Stimulated activated CD4-positive, alpha-beta T cell treated with anti-CD3 and anti-CD28 coated beads, Interleukin-12 subunit alpha, Interleukin-12 subunit beta, amount 100 ng/mL, for 4 hours (primary cell): ENCODE measurements around the gene AIFM3.
"Not testable (repeated sequence)": the region's sequence is repeated elsewhere in the genome, so short reads cannot be mapped to it uniquely, and the experiment has no call there.

Experiments used
- DNase-seq: peaks from one replicate; pipeline ENCODE4 v3.0.0-alpha.2; 2020

Gene AIFM3

DNA sequence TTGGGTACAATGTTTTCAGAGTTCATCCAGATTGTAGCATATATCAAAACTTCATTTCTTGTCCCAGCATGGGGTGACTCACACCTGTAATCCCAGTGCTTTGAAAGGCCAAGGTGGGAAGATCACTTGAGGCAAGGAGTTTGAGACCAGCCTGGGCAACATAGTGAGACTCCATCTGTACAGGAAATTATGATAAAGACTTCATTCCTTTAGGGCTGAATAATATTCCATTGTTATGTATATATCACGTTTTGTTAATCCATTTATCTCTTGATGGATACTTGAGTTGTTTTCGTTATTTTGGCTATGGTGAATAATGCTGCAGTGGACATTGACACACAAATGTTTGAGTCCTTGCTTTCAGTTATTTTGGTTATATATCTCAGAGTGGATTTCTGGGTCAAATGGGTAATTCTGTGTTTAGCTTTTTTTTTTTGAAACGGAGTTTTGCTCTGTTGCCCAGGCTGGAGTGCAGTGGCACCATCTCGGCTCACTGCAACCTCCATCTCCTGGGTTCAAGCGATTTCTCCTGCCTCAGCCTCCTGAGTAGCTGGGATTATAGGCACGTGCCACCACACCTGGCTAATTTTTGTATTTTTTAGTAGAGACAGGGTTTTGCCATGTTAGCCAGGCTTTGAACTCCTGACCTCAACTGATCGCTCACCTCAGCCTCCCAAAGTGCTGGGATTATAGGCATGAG is 24.7 kb upstream of the AIFM3 start:
- not testable (repeated sequence) for DNase-seq

GRCh38 chr22:20943104-20943933 is 23.7 kb upstream of the AIFM3 start:
- DNase-seq = no peak

- no peak for DNase-seq
These were observed 23.0 kb upstream of the AIFM3 start for GRCh38 chr22:20944042-20944441.

- no peak for DNase-seq
These were observed 21.5 kb upstream of the AIFM3 start for GRCh38 chr22:20945578-20945934.

GRCh38 chr22:20946080-20946986 is 20.7 kb upstream of the AIFM3 start:
- no peak for DNase-seq

- DNase-seq = no peak
These were observed 20.1 kb upstream of the AIFM3 start for GRCh38 chr22:20946991-20947390.

DNA sequence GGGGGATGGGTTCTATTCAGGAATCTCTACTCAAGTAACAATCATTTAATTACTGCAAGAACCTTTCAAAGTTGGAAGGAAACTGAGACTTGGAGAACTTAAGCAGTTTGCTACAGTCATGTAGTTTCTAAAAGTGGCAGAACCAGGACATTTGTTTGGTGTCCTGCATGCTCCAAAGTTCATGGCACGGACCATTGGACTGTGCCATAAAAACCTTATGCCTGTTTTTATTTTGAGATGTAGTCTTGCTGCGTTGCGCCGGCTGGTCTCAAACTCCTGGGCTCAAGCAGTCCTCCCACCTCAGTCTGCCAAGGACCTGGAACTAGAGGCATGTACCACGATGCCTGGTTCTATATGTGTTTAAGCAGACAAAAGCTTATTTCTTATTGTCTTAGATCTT is 18.6 kb upstream of the AIFM3 start:
- DNase-seq = no peak

DNA sequence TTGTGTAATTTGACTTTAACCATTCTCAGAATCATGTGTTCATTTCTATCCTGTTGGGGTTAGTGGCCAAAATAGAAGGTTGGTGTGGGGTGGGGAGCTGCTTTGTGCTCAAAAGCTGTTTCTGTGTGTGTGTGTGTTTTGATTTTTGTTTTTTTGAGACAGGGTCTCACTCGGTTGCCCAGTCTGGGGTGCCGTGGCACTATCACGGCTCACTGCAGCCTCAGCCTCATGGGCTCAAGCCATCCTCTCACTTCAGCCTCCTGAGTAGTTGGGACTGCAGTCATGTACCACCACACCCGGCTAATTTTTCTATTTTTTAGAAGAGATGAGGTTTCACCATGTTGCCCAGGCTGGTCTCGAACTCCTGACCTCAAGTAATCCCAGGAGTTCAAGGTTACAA is 18.1 kb upstream of the AIFM3 start:
- no peak for DNase-seq

GRCh38 chr22:20949698-20950183 is 17.3 kb upstream of the AIFM3 start:
- no peak for DNase-seq

- no peak for DNase-seq
These were observed 15.7 kb upstream of the AIFM3 start for GRCh38 chr22:20951151-20951931.

DNA sequence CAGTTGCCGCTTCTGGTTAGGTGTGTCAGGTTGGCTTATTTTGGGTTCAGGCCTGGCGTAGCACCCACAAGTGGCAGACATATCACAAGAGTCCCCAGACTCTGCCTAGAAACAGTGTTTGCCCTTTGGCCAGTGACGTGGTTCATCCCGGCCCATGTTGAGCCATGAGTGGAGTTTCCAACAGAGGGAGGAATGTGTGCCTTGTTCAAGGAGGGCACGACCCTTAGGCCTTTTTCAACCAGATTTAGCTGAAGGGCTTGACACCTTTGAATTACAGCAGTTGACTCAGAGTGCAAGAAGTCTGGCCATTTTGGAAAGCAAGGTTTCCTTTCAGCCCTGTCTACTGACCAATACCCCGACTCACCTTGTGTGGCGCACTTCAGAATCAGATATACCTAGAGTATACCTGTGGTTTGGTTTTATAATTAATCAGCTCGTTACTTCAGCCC is 15.1 kb upstream of the AIFM3 start:
- DNase-seq = no peak

DNA sequence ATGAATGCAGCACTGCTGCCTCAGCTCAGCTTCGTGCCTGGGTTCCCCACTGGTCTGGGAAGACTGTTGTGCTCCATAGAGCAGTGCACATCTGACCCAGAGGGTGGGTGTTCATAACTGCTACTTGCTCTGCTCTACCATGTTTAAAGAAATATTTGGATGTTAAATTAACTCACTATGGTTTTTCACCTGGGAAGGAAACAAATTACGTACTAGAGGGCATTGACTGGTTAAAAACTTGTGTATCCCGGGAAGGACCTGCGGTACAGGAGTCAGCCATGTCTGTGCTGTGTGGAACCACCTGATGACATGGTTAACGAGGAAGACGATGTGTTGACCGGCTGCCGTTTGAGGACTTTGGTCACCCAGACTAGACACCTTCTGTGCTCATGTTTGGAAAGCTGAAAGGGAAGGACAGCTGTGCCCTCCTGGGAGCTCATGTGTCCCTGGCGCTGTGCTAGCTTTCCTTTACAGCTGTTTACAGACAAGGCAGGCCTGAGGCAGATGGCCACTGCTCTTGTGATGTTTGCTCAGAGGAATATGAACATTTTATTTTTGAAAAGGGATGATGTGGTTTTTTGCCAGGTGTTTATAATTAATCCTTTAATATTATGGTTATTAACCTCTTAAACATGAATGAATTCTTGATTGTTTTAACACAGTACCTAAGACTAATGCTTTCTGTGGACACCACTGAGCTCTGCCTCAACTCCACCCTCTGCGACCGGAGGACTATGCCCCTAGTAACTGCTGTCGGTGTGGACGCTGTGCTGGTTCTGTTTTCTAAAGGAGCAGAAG is 14.3 kb upstream of the AIFM3 start:
- no peak for DNase-seq

- no peak for DNase-seq
These were observed 13.8 kb upstream of the AIFM3 start for GRCh38 chr22:20953342-20953608.

- DNase-seq = no peak
These were observed 13.2 kb upstream of the AIFM3 start for GRCh38 chr22:20953668-20954500.

- no peak for DNase-seq
These were observed 11.5 kb upstream of the AIFM3 start for GRCh38 chr22:20955548-20955947.

DNA sequence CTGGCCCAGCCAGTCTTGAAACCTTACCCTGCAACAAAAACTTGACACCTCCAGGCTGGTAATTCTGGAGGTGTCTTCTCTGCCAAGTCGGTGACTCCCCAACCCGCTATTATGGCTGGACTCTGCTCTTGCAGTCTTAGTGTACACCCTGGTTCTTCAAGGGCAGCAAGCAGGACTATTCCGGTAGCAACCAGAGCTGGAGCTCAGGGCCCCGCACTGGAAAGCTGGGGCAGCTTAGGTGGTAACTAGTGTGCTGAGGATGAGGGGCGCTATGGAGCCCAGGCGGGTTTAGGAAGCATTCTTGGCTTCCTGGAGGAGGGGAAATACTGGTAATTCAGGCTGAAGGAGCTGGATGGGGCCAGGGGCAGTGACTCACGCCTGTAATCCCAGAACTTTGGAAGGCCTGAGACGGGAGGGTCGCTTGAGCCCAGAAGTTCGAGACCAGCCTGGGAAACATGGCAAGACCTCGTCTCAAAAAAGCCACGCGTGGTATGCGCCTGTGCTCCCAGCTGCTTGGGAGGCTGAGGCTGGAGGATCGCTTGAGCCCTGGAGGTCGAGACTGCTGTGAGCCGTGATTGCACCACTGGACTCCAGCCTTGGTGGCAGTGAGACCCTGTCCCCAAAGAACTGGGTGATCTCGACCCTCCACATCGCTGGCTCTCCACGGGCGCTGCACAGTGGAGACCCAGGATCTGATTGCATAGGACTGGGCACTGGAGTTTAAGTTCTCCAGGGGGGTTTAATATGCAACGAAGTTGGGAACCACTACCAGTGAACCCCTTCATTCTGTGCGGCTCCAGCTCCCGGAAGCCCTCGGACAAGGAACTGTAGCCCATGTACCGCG is 10.6 kb upstream of the AIFM3 start:
- no peak for DNase-seq

DNA sequence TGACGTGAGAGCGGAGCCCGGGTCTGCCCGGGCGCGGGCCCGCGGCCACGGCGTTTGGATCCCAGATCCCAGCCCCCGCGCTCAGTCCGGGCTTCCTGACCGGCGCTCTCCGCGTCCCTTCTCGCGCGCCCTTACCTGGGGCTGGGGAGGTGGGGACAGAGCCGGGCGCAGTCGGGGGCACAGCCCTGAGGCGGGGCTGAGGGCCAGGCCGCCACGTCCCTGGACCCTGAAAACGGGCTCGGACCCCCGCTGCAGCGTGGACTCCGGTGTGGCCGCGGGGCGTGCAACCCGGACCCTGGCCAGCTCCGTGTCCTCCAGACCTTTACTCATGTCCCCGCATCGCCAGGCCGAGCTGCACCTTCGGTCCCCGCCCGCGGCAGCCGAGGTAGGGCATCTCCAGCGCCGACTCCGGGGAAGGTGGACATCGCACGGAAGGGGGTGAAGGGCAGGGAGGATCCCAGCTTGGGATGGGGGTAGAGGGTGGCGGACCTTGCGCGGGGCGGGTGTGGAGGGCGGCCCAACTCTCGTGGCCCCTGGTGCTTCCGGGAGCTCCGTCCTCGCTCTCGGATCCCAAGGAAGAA is 9.9 kb upstream of the AIFM3 start:
- no peak for DNase-seq

DNA sequence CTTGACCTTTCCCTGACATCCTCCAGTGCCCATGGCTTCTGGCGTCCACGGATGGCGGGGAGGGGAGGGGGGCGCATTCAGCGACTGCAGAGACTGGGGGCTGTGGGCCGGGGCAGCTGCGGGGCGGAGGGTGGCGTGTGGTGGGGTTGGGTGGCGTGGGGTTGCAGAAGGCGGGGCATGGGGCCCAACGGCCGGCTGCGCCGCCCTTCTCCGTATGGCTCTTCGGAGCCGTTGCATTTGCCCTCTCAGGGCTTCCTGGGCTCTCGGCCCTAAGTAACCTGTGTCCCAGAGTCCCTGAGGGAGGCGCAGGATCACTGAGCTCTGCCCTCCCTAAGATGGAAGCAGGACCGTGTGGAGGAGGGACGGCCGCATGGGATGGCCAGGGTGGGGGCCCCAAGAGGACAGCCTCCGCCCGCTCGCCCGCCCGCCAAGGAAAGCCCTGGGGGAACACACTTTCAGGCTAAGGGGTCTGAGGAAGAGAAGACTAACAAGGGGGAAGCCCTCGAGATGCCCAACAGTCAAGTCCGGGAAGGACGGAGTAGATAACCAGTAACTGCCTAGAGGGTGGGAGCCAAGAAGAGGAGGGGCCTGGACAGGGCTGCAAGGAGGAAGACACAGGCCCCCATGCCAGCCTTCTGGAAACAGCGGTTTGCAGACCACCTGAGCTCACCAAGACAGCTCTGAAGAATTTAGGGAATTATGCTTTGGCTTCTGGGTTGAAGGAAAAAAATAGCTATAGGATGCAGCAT is 9.2 kb upstream of the AIFM3 start:
- no peak for DNase-seq
